ENCODE data around the gene TMC1.
"Not testable (repeated sequence)": the region's sequence is repeated elsewhere in the genome, so short reads cannot be mapped to it uniquely, and the experiment has no call there.

The TMC1 gene

GRCh38 chr9:72826996-72827949 lies 305.9 kb downstream of the TMC1 start:
- no peak for DNase-seq (ENCODE audit: low spot score)

- no peak for DNase-seq (ENCODE audit: low spot score)
Measured at GRCh38 chr9:72827950-72828731, 306.7 kb downstream of the TMC1 start.

GRCh38 chr9:72834994-72835393 lies 313.6 kb downstream of the TMC1 start:
- no peak for DNase-seq (ENCODE audit: low spot score)

- DNase-seq (ENCODE audit: low spot score) = no peak
Measured at GRCh38 chr9:72836790-72837189, 315.4 kb downstream of the TMC1 start.

GRCh38 chr9:72839085-72839484 lies 317.7 kb downstream of the TMC1 start:
- DNase-seq (ENCODE audit: low spot score) = no peak

- peak; percentile 27 for DNase-seq (ENCODE audit: low spot score)
Measured at GRCh38 chr9:72843520-72844439, 322.4 kb downstream of the TMC1 start.

- no peak for DNase-seq (ENCODE audit: low spot score)
Measured at GRCh38 chr9:72844440-72844768, 323.0 kb downstream of the TMC1 start.

- not testable (repeated sequence) for DNase-seq (ENCODE audit: low spot score)
Measured at GRCh38 chr9:72845052-72845451, 323.6 kb downstream of the TMC1 start.

GRCh38 chr9:72850209-72850608 lies 328.8 kb downstream of the TMC1 start:
- DNase-seq (ENCODE audit: low spot score) = not testable (repeated sequence)

GRCh38 chr9:72855321-72855720 lies 333.9 kb downstream of the TMC1 start:
- no peak for DNase-seq (ENCODE audit: low spot score)

- no peak for DNase-seq (ENCODE audit: low spot score)
Measured at GRCh38 chr9:72855890-72856523, 334.6 kb downstream of the TMC1 start.

- peak; percentile 72 for DNase-seq (ENCODE audit: low spot score)
Measured at GRCh38 chr9:72856972-72857623, 335.7 kb downstream of the TMC1 start.

GRCh38 chr9:72857624-72857996 lies 336.2 kb downstream of the TMC1 start:
- DNase-seq (ENCODE audit: low spot score) = no peak

- DNase-seq (ENCODE audit: low spot score) = no peak
Measured at GRCh38 chr9:72858089-72858912, 336.9 kb downstream of the TMC1 start.

- not testable (repeated sequence) for DNase-seq (ENCODE audit: low spot score)
Measured at GRCh38 chr9:72862788-72863187, 341.4 kb downstream of the TMC1 start.

GRCh38 chr9:72863456-72864094 lies 342.2 kb downstream of the TMC1 start:
- no peak for DNase-seq (ENCODE audit: low spot score)

GRCh38 chr9:72864327-72864726 lies 342.9 kb downstream of the TMC1 start:
- DNase-seq (ENCODE audit: low spot score) = no peak

GRCh38 chr9:72871685-72872084 lies 350.3 kb downstream of the TMC1 start:
- peak; percentile 44 for DNase-seq (ENCODE audit: low spot score)

- DNase-seq (ENCODE audit: low spot score) = no peak
Measured at GRCh38 chr9:72872718-72873117, 351.3 kb downstream of the TMC1 start.

GRCh38 chr9:72873456-72873855 lies 352.0 kb downstream of the TMC1 start:
- DNase-seq (ENCODE audit: low spot score) = no peak

Data from NAMALWA (cell line).